Subcutaneous abdominal adipose tissue (tissue), 5 donors: ENCODE measurements around the gene TSPAN3.

Experiments
- H3K27ac ChIP-seq: one replicate; pipeline ENCODE4 v1.7.0; 2013; ENCODE audit warnings: low read depth, mild to moderate bottlenecking, inconsistent platforms, low read length, moderate library complexity
- H3K27me3 ChIP-seq, 5 donors: one replicate each; pipeline ENCODE4 v1.7.0; 2013; ENCODE audit warnings: low read length in 5 of 5, inconsistent platforms in 1 of 5; ENCODE audit not compliant: control insufficient read depth in 5 of 5, insufficient read depth in 4 of 5
- H3K36me3 ChIP-seq, 5 donors: one replicate each; pipeline ENCODE4 v1.7.0; 2013; ENCODE audit warnings: low read length in 5 of 5; ENCODE audit not compliant: control insufficient read depth in 5 of 5, insufficient read depth in 5 of 5
- H3K4me1 ChIP-seq, 5 donors: one replicate each; pipeline ENCODE4 v1.7.0; 2013; ENCODE audit warnings: low read length in 5 of 5, mild to moderate bottlenecking in 3 of 5, moderate library complexity in 1 of 5; ENCODE audit not compliant: control insufficient read depth in 5 of 5, insufficient read depth in 5 of 5
- H3K4me3 ChIP-seq, 5 donors: one replicate each; pipeline ENCODE4 v1.7.0; 2013; ENCODE audit warnings: low read length in 5 of 5, low read depth in 1 of 5
- H3K9ac ChIP-seq, 5 donors: one replicate each; pipeline ENCODE4 v1.7.0; 2013; ENCODE audit warnings: low read length in 5 of 5, mild to moderate bottlenecking in 4 of 5, moderate library complexity in 3 of 5
- H3K9me3 ChIP-seq, 5 donors: one replicate each; pipeline ENCODE4 v1.7.0; 2013; ENCODE audit warnings: low read length in 5 of 5; ENCODE audit not compliant: control insufficient read depth in 5 of 5
- donor health status: healthy.
- donor health status: healthy.
- donor health status: healthy.
- donor health status: healthy.
- donor health status: healthy.

The TSPAN3 gene

GRCh38 chr15:77036537-77037387 is 34.1 kb downstream of the TSPAN3 start:
- Histone ChIP-seq H3K4me1 (peaks cover 0 to 44% (median 33%) of the 10 kb centered on the region in 5 donors), H3K27ac (peak overlapping the region; percentile 41), H3K36me3 (peaks cover 0 to 43% (median 17%) of the 10 kb centered on the region in 5 donors), H3K9me3 (no peaks in the 10 kb centered on the region), H3K9ac (no peak overlapping the region), H3K4me3 (no peak overlapping the region), H3K27me3 (no peaks in the 10 kb centered on the region)

- H3K9me3 ChIP-seq: no peaks in the 10 kb centered on the region
- peaks cover 0 to 43% (median 33%) of the 10 kb centered on the region in 5 donors for H3K4me1 ChIP-seq
- peaks cover 0 to 40% (median 17%) of the 10 kb centered on the region in 5 donors for H3K36me3 ChIP-seq
- no peak overlapping the region for H3K4me3 ChIP-seq
- H3K27ac ChIP-seq: peak overlapping the region; percentile 41
- no peak overlapping the region for H3K9ac ChIP-seq
- no peaks in the 10 kb centered on the region for H3K27me3 ChIP-seq
Observed at GRCh38 chr15:77035999-77036471, 34.9 kb downstream of the TSPAN3 start.

- Histone ChIP-seq H3K9me3 (no peaks in the 10 kb centered on the region), H3K36me3 (peaks cover 0 to 40% (median 17%) of the 10 kb centered on the region in 5 donors), H3K4me1 (peaks cover 0 to 41% (median 33%) of the 10 kb centered on the region in 5 donors), H3K27me3 (no peaks in the 10 kb centered on the region), H3K27ac (peak overlapping the region; percentile 41), H3K4me3 (no peak overlapping the region), H3K9ac (peak overlapping the region in 1 of 5 donors; percentile 34)
Observed at GRCh38 chr15:77035584-77035983, 35.3 kb downstream of the TSPAN3 start.

GRCh38 chr15:77034695-77035489 is 36.0 kb downstream of the TSPAN3 start:
- Histone ChIP-seq H3K9me3 (no peaks in the 10 kb centered on the region), H3K4me1 (peaks cover 0 to 41% (median 33%) of the 10 kb centered on the region in 5 donors), H3K27me3 (no peaks in the 10 kb centered on the region), H3K36me3 (peaks cover 0 to 40% (median 17%) of the 10 kb centered on the region in 5 donors), H3K9ac (peak overlapping the region in 3 of 5 donors; percentile 34 to 38 (median 34)), H3K4me3 (no peak overlapping the region), H3K27ac (peak overlapping the region; percentile 41)

- Histone ChIP-seq H3K9me3 (no peaks in the 10 kb centered on the region), H3K4me3 (no peak overlapping the region), H3K36me3 (peaks cover 0 to 37% (median 16%) of the 10 kb centered on the region in 5 donors), H3K27me3 (no peaks in the 10 kb centered on the region), H3K27ac (peak overlapping the region; percentile 41), H3K4me1 (peaks cover 0 to 41% (median 34%) of the 10 kb centered on the region in 5 donors), H3K9ac (peak overlapping the region in 1 of 5 donors; percentile 21)
Observed at GRCh38 chr15:77033729-77034671, 36.9 kb downstream of the TSPAN3 start.

GRCh38 chr15:77033417-77033728 is 37.5 kb downstream of the TSPAN3 start:
- Histone ChIP-seq H3K4me1 (peaks cover 0 to 45% (median 40%) of the 10 kb centered on the region in 5 donors), H3K36me3 (peaks cover 0 to 36% (median 16%) of the 10 kb centered on the region in 5 donors)

GRCh38 chr15:77032647-77033416 is 38.1 kb downstream of the TSPAN3 start:
- Histone ChIP-seq H3K9me3 (no peaks in the 10 kb centered on the region), H3K9ac (no peak overlapping the region), H3K36me3 (peaks cover 0 to 36% (median 15%) of the 10 kb centered on the region in 5 donors), H3K4me1 (peaks cover 0 to 50% (median 45%) of the 10 kb centered on the region in 5 donors), H3K27me3 (no peaks in the 10 kb centered on the region), H3K4me3 (no peak overlapping the region), H3K27ac (peak overlapping the region; percentile 41)

More at GRCh38 chr15:77033417-77033728, 37.5 kb downstream of the TSPAN3 start:
- H3K27ac ChIP-seq: peak overlapping the region; percentile 41
- no peak overlapping the region for H3K4me3 ChIP-seq
- no peaks in the 10 kb centered on the region for H3K9me3 ChIP-seq
- peak overlapping the region in 1 of 5 donors; percentile 21 for H3K9ac ChIP-seq
- H3K27me3 ChIP-seq: no peaks in the 10 kb centered on the region

- Histone ChIP-seq H3K4me3 (no peak overlapping the region), H3K4me1 (peaks cover 0 to 54% (median 46%) of the 10 kb centered on the region in 5 donors), H3K27ac (no peak overlapping the region), H3K36me3 (peaks cover 0 to 29% (median 9%) of the 10 kb centered on the region in 5 donors), H3K9ac (no peak overlapping the region), H3K27me3 (no peaks in the 10 kb centered on the region), H3K9me3 (no peaks in the 10 kb centered on the region)
Observed at GRCh38 chr15:77032052-77032646, 38.8 kb downstream of the TSPAN3 start.
